Astrocyte of the hippocampus (primary cell): ENCODE measurements around the gene RASSF4.

Source experiments
- DNase-seq: peaks from one replicate; pipeline ENCODE4 v3.0.0; 2011; ENCODE audit warnings: low read depth, low spot score

RASSF4 gene

DNA sequence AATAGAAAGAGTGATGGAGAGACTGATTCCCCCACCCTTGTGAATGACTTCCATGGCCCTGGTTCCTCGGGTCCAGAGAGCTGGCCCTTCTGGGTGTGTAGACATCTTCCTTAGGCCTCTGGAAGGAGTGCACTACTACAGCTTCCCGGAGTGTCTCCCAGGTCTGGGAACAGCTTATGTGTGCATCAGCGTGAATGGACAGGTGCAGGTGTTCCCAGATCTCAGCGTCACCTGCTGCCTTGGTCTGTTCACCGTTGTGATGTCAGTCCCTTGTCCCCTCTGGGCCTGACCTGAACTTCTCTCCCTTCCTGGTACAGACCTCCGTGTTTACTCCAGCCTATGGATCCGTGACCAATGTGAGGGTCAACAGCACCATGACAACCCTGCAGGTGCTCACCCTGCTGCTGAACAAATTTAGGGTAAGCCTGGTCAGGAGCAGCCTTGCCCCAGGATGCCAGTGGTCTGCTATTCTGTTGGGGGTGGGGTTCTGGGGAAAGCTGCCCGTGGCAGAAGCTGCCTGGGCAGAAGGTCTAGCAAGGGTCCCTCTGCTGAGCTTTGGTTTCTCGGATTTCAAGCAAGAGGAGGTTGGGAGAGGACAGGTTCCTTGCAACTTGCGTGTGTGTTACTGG, 29.5 kb downstream of the RASSF4 start:
- no peak for DNase-seq

- no peak for DNase-seq
Observed at GRCh38 chr10:44989597-44990301, 30.1 kb downstream of the RASSF4 start.

GRCh38 chr10:44990302-44990655, 30.7 kb downstream of the RASSF4 start:
- DNase-seq: peak; percentile 45

GRCh38 chr10:44990965-44991364, 31.4 kb downstream of the RASSF4 start:
- DNase-seq: no peak

GRCh38 chr10:44991571-44991970, 32.0 kb downstream of the RASSF4 start:
- no peak for DNase-seq

DNA sequence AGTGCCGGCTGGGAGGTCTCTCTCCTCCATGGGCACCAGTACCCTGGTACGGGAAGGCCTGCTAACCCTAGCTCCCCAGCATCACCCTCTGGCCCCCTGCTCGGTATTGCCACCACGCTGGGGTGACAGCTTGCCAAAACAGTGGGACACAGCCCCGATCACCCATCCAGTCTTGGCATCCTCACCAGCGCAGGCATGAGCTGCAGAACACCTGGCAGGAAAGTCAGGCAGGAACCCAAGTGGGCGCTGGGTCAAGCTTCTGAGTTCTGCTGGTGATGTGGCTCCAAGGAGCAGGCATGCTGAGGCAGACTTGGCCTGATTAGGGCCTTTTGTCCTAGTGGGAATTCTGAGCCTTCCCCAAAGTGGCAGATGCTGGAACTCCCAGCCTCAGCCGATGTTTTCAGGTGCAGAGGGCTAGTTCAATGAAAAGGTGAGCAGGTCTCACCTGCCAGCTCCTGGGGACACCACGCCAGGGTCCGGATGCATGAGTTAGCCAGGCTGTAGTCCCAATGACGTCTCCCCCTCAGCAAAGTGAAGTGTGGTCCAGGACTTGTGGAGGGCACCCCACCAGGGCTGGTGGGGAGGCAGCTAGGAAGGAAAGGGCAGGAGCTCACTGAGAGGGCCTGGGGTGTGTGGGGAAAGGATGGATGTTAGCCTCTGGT, 32.6 kb downstream of the RASSF4 start:
- DNase-seq: no peak

GRCh38 chr10:44992732-44993225, 33.2 kb downstream of the RASSF4 start:
- no peak for DNase-seq

GRCh38 chr10:44993226-44993921, 33.8 kb downstream of the RASSF4 start:
- DNase-seq: no peak

- peak; percentile 53 for DNase-seq
Observed at GRCh38 chr10:44993922-44994751, 34.5 kb downstream of the RASSF4 start.

DNA sequence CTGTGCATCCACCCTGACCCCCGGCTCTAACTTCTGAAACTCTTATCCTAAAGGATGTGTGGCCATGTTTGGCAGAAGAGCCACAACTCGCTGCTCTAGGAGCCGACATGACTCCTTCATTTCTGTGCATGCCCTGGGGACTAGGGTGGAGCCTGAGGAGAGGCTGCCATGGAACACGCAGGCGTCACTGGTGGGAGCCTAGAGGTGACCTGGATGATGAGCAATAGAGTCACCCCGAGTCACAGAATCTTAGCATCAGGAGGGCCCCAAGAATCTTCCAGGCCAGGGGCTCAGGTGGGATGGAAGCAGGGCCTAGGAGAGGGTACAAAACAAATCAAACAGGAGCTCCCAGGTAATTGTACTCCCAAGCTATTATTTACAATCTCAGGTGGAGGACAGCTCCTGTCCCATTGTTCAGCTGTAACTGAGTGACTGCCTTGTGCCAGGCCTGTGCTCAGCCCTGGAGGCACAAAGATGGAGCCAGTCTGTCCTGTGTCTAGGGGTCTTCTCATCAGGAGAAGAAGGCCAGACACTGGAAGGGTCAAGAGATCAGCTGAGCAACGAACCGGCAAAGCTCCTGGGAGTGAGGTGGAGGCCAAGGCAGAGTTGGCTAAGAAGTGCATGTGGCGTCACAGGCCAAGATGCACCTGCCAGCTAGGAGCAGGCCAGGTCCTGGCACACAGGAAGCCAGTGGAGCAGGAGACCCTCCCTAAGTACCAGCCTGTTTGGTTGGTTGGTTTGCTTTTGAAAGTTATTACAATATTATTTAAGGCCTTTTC, 35.3 kb downstream of the RASSF4 start:
- no peak for DNase-seq

DNA sequence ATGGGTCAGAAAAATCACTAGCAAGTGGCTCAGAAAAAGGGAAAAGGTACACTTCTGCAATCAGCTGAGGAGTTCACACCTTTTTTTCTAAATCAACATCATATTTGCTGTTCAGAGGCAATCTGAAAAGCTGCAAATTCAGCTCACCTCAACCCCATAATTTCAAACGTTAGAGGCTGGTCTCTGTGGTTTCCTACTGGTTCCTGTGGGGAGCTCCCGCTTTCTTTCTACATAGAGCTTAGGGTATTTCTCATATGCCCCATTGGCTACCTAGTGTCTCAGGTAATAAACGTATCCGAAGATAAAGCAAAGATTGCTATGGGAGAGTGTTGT, 35.9 kb downstream of the RASSF4 start:
- DNase-seq: no peak

DNA sequence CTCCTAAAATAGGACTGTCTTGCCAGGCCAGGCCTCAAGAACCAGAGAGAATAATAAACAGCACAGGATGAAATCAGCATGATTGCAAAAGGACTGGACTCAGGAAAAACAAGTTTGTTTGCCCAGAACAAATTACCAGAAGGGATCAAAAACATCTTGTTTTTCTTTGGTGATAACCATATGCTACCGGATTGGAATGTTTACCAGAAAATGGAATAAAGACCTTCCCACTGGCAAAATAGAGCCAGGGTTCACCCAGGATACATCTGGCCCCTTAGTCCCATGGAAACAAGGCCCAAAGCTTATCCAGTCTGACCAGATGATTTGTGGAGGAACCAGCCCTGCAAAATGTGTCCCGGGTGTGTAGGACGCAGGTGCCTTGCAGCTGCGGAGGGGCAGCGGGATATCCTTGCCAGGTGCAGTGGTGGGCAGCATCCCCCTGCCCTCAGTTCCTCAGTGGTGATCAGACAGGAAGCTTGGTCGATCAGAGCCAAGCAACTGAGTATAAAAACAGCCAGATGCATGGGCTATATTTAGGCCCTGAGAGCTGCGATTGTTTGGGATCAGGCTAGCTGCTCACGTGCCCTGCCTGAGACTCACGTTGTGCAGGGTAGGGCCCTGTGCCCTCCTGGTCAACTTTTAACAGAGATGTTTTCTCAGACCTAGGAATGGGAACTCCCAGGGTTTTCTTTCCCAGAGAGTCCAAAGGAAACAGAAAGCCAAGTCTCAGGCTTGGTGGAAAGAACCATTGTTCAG, 36.5 kb downstream of the RASSF4 start:
- peak; percentile 46 for DNase-seq

- no peak for DNase-seq
Observed at GRCh38 chr10:44997105-44997748, 37.6 kb downstream of the RASSF4 start.

GRCh38 chr10:44998146-44998631, 38.6 kb downstream of the RASSF4 start:
- peak; percentile 61 for DNase-seq

- DNase-seq: peak; percentile 27
Observed at GRCh38 chr10:45000138-45000751, 40.6 kb downstream of the RASSF4 start.

- DNase-seq: peak; percentile 86
Observed at GRCh38 chr10:45000752-45001380, 41.3 kb downstream of the RASSF4 start, which contains the start of gene ZNF22. TSS of gene ZNF22 (plus strand) at chr10:45000923. CDS start at chr10:45003369, 2,446 bp downstream.

DNA sequence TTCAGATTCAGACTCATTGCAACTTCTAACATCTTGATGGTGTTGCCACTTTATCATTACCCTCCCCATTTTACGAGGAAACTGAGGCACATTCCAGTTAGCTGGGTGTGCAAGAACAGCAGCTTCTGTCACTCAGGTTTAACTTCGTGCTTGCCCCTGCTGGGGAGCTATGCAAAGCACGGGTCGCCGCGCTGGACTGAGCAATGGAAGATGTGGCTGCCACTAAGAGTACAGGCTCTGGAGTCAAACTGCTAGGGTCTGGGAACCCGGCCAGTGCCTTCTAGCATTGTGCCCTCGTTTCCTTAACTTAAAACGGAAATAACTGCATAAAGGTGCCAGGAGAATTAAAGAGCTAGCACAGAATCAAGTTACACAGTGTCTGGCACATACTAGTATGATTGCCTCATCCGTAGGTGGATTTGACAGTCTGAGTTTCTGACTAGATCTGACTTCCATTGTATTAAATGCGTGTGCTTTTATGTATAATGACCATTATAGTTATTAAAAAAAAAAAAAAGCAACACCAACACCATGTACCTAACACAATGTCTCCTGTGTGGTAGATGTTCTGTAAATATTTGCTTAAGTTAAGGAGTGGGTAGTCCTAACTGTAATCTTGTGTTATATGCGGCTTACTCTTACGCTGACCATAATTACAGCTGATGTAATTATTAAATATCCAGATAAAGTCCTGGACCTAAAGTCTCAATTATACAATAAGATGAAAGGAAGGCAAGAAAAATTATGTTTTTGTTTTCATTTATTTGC, 42.0 kb downstream of the RASSF4 start:
- DNase-seq: peak; percentile 79
